ENCODE data around the gene PML. TPM values are rescaled to one million over a fixed set of nuclear protein-coding genes. Genes with fewer than 3 reads are reported as not detected.
"Not testable (repeated sequence)": the region's sequence is repeated elsewhere in the genome, so short reads cannot be mapped to it uniquely, and the experiment has no call there.

Gene PML
- total RNA-seq, 4 donors from 2014 or later: 55.9 to 141 (median 76.5) TPM

GRCh38 chr15:73957785-73958184, 36.7 kb upstream of the PML start:
- intact Hi-C loops (cut with DNase I): no loop called here
- TF ChIP-seq CTCF (IDR thresholded peaks at IDR 0.05) (no peak), POLR2A (IDR thresholded peaks at IDR 0.05) (no peak)
- Histone ChIP-seq H3K4me1 (peaks cover 0 to 7% of the 10 kb centered on the region in 2 donors), H3K27ac (no peak overlapping the region), H3K4me3 (replicated peaks in 1 of 3) (no peak overlapping the region), H3K9me3 (no peaks in the 10 kb centered on the region), H3K36me3 (no peaks in the 10 kb centered on the region), H3K27me3 (no peaks in the 10 kb centered on the region)
- DNase-seq: no peak
- WGBS, 2 donors: 85 to 90% methylated on average over 2 of the region's 2 CpGs

GRCh38 chr15:73959012-73959581, 35.4 kb upstream of the PML start:
- H3K27ac ChIP-seq: no peak overlapping the region
- DNase-seq: no peak
- H3K4me3 ChIP-seq (replicated peaks in 1 of 3): no peak overlapping the region
- TF ChIP-seq CTCF (IDR thresholded peaks at IDR 0.05): no peak
- TF ChIP-seq POLR2A (IDR thresholded peaks at IDR 0.05): no peak
- no peaks in the 10 kb centered on the region for H3K27me3 ChIP-seq
- no peaks in the 10 kb centered on the region for H3K36me3 ChIP-seq
- H3K9me3 ChIP-seq: no peaks in the 10 kb centered on the region
- H3K4me1 ChIP-seq: peaks cover 0 to 7% of the 10 kb centered on the region in 2 donors
- intact Hi-C loops (cut with DNase I): no loop called here
- 58 to 60% methylated on average over 8 of the region's 8 CpGs for WGBS, 2 donors

- peaks cover under 1 to 7% of the 10 kb centered on the region in 2 donors for H3K4me1 ChIP-seq
- intact Hi-C loops (cut with DNase I): no loop called here
- no peaks in the 10 kb centered on the region for H3K27me3 ChIP-seq
- H3K36me3 ChIP-seq: no peaks in the 10 kb centered on the region
- no peak for DNase-seq
- no peak overlapping the region for H3K4me3 ChIP-seq (replicated peaks in 1 of 3)
- no peak overlapping the region for H3K27ac ChIP-seq
- 93 to 94% methylated on average over 6 of the region's 6 CpGs for WGBS, 2 donors
- H3K9me3 ChIP-seq: no peaks in the 10 kb centered on the region
- TF ChIP-seq POLR2A (IDR thresholded peaks at IDR 0.05) (no peak), CTCF (IDR thresholded peaks at IDR 0.05) (no peak)
Observed at GRCh38 chr15:73959801-73960200, 34.7 kb upstream of the PML start.

GRCh38 chr15:73960472-73961070, 33.9 kb upstream of the PML start:
- H3K27ac ChIP-seq; H3K4me3 ChIP-seq (replicated peaks in 1 of 3); intact Hi-C loops (cut with DNase I); H3K36me3 ChIP-seq; DNase-seq; H3K27me3 ChIP-seq; H3K9me3 ChIP-seq; H3K4me1 ChIP-seq: not testable (repeated sequence)
- 87 to 95% methylated on average over 7 of the region's 7 CpGs for WGBS, 2 donors

GRCh38 chr15:73962433-73962832, 32.1 kb upstream of the PML start:
- WGBS, 2 donors: 77 to 78% methylated on average over 5 of the region's 5 CpGs
- Histone ChIP-seq H3K27me3 (no peaks in the 10 kb centered on the region), H3K36me3 (no peaks in the 10 kb centered on the region), H3K27ac (no peak overlapping the region), H3K4me1 (peaks cover 0 to 3% of the 10 kb centered on the region in 2 donors), H3K9me3 (no peaks in the 10 kb centered on the region), H3K4me3 (replicated peaks in 1 of 3) (no peak overlapping the region)
- TF ChIP-seq POLR2A (IDR thresholded peaks at IDR 0.05) (no peak), CTCF (IDR thresholded peaks at IDR 0.05) (no peak)
- DNase-seq: no peak
- intact Hi-C loops (cut with DNase I): no loop called here
